H4 (cell line): ENCODE data around the gene RAB28. TPM values are rescaled to one million over a fixed set of nuclear protein-coding genes. Genes with fewer than 3 reads are reported as not detected.

Experiments
- DNase-seq: peaks from one replicate; pipeline ENCODE4 v3.0.0-alpha.2; 2015; ENCODE audit warnings: low spot score
- total RNA-seq: library from RNA; depleted of rRNA; stranded (reverse); fragments of >200 nt; shearing (Covaris generic); gene quantifications from 2 replicates; pipeline ENCODE4 v1.2.3, GENCODE V29; 2014

The RAB28 gene
- total RNA-seq, 1 experiment from 2014 or later: 42.2 TPM

- DNase-seq: no peak
These were observed 105.0 kb downstream of the RAB28 start for GRCh38 chr4:13378973-13379759.

GRCh38 chr4:13371048-13371447 is 113.1 kb downstream of the RAB28 start:
- DNase-seq: no peak

- DNase-seq: no peak
These were observed 115.9 kb downstream of the RAB28 start for GRCh38 chr4:13368217-13368616.

GRCh38 chr4:13367691-13368090 is 116.4 kb downstream of the RAB28 start:
- DNase-seq: no peak

- DNase-seq: no peak
These were observed 116.9 kb downstream of the RAB28 start for GRCh38 chr4:13367244-13367643.

GRCh38 chr4:13365195-13365594 is 118.9 kb downstream of the RAB28 start:
- no peak for DNase-seq

- DNase-seq: no peak
These were observed 119.5 kb downstream of the RAB28 start for GRCh38 chr4:13364653-13365052.

- DNase-seq: no peak
These were observed 120.0 kb downstream of the RAB28 start for GRCh38 chr4:13364172-13364571.

- no peak for DNase-seq
These were observed 124.3 kb downstream of the RAB28 start for GRCh38 chr4:13359809-13360208.

GRCh38 chr4:13355111-13355880 is 128.8 kb downstream of the RAB28 start:
- DNase-seq: no peak

- no peak for DNase-seq
These were observed 135.0 kb downstream of the RAB28 start for GRCh38 chr4:13349096-13349495.

GRCh38 chr4:13348216-13348615 is 135.9 kb downstream of the RAB28 start:
- DNase-seq: no peak

GRCh38 chr4:13347517-13348125 is 136.5 kb downstream of the RAB28 start:
- DNase-seq: peak; percentile 84

- DNase-seq: no peak
These were observed 139.9 kb downstream of the RAB28 start for GRCh38 chr4:13344216-13344615.

- no peak for DNase-seq
These were observed 143.5 kb downstream of the RAB28 start for GRCh38 chr4:13340672-13341071.

GRCh38 chr4:13331827-13332226 is 152.3 kb downstream of the RAB28 start:
- DNase-seq: no peak

- peak; percentile 26 for DNase-seq
These were observed 154.2 kb downstream of the RAB28 start for GRCh38 chr4:13329963-13330362.

GRCh38 chr4:13329340-13329850 is 154.7 kb downstream of the RAB28 start:
- DNase-seq: no peak

GRCh38 chr4:13328591-13328990 is 155.5 kb downstream of the RAB28 start:
- no peak for DNase-seq

GRCh38 chr4:13327991-13328390 is 156.1 kb downstream of the RAB28 start:
- no peak for DNase-seq

- no peak for DNase-seq
These were observed 158.4 kb downstream of the RAB28 start for GRCh38 chr4:13325744-13326143.

- DNase-seq: no peak
These were observed 160.2 kb downstream of the RAB28 start for GRCh38 chr4:13323921-13324320.
